Testis (tissue), 2 donors: ENCODE results near the gene RXRA.
"Not testable (repeated sequence)": the region's sequence is repeated elsewhere in the genome, so short reads cannot be mapped to it uniquely, and the experiment has no call there.

Source experiments
- CTCF ChIP-seq, 3 experiments: fragments of 450-650 bp in 2 of 3; fragments of 200-600 bp in 1 of 3; sonication (generic) in 1 of 3; IDR thresholded peaks; one replicate each; pipeline ENCODE4 v1.5.1; 2016 to 2019; ENCODE audit warnings: antibody characterized with exemption in 3 of 3, mild to moderate bottlenecking in 2 of 3, moderate library complexity in 1 of 3
- POLR2A ChIP-seq: fragments of 450-650 bp; IDR thresholded peaks from one replicate; pipeline ENCODE4 v1.6.1; 2017; ENCODE audit warnings: antibody characterized with exemption, mild to moderate bottlenecking, moderate library complexity

GRCh38 chr9:134306042-134306441 lies 20.2 kb upstream of the RXRA start:
- TF ChIP-seq CTCF (IDR thresholded peaks at IDR 0.05); POLR2A: not testable (repeated sequence)
